ENCODE measurements around the gene YPEL1. TPM values are rescaled to one million over a fixed set of nuclear protein-coding genes. Genes with fewer than 3 reads are reported as not detected.
"Not testable (repeated sequence)": the region's sequence is repeated elsewhere in the genome, so short reads cannot be mapped to it uniquely, and the experiment has no call there.

Gene YPEL1
- total and polyA plus RNA-seq, 4 donors = 0.83 to 4.8 (median 2.2) TPM

DNA sequence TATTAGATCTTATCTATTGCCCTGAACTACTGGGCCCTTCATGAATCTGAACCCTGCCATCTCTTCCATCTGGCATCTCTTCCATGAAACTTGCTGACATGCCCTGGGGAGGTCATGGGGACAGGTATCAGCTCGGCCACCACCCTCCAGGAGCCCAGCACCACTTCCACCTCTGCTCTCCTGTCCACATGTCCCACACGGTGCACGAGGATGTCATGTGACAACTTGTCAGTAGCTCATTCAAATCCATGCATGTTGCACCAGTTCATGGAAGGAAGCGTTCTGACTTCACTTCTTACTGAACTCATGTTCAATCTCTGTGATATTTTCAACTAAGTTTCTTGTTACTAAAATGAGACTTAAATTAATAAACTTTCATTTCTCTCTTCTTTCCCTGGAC, 16.6 kb downstream of the YPEL1 start:
- TF ChIP-seq, protein P1, sequence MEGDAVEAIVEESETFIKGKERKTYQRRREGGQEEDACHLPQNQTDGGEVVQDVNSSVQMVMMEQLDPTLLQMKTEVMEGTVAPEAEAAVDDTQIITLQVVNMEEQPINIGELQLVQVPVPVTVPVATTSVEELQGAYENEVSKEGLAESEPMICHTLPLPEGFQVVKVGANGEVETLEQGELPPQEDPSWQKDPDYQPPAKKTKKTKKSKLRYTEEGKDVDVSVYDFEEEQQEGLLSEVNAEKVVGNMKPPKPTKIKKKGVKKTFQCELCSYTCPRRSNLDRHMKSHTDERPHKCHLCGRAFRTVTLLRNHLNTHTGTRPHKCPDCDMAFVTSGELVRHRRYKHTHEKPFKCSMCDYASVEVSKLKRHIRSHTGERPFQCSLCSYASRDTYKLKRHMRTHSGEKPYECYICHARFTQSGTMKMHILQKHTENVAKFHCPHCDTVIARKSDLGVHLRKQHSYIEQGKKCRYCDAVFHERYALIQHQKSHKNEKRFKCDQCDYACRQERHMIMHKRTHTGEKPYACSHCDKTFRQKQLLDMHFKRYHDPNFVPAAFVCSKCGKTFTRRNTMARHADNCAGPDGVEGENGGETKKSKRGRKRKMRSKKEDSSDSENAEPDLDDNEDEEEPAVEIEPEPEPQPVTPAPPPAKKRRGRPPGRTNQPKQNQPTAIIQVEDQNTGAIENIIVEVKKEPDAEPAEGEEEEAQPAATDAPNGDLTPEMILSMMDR (IDR thresholded peaks at IDR 0.05; ENCODE audit: low read depth, low read length, missing input control) = no peak
- TF ChIP-seq JUND (IDR thresholded peaks at IDR 0.05) = no peak
- no peak for TF ChIP-seq RXRA (IDR thresholded peaks at IDR 0.05)
- H3K27me3 ChIP-seq (ENCODE audit: control insufficient read depth in 4 of 4, insufficient read depth in 4 of 4, low read length in 3 of 4) = no peaks in the 10 kb centered on the region

GRCh38 chr22:21718499-21718898, 17.1 kb downstream of the YPEL1 start:
- 80% methylated on average over 4 of the region's 4 CpGs for WGBS
- Histone ChIP-seq H3K9ac (ENCODE audit: low read depth in 1 of 2, low read length in 2 of 2) (no peak overlapping the region), H3K9me3 (ENCODE audit: control insufficient read depth in 4 of 4, low read length in 3 of 4) (no peaks in the 10 kb centered on the region), H3K4me3 (ENCODE audit: low read depth in 1 of 3, low read length in 3 of 3) (no peak overlapping the region), H3K36me3 (ENCODE audit: control insufficient read depth in 4 of 4, insufficient read depth in 3 of 4, low read depth in 1 of 4, low read length in 3 of 4) (no peaks in the 10 kb centered on the region), H3K27me3 (ENCODE audit: control insufficient read depth in 4 of 4, insufficient read depth in 4 of 4, low read length in 3 of 4) (no peaks in the 10 kb centered on the region), H3K27ac (ENCODE audit: low read depth in 1 of 2, low read length in 2 of 2) (no peak overlapping the region), H3K4me1 (ENCODE audit: control insufficient read depth in 4 of 4, insufficient read depth in 4 of 4, low read length in 3 of 4) (no peaks in the 10 kb centered on the region)
- DNase-seq (ENCODE audit: low spot score) = no peak
- TF ChIP-seq YY1 (IDR thresholded peaks at IDR 0.05) (no peak), RXRA (IDR thresholded peaks at IDR 0.05) (no peak), JUND (IDR thresholded peaks at IDR 0.05) (peak in 1 of 2 donors; percentile 19)

More for the DNA sequence above, 16.6 kb downstream of the YPEL1 start:
- H3K4me1 ChIP-seq (ENCODE audit: control insufficient read depth in 4 of 4, insufficient read depth in 4 of 4, low read length in 3 of 4) = no peaks in the 10 kb centered on the region
- no peaks in the 10 kb centered on the region for H3K9me3 ChIP-seq (ENCODE audit: control insufficient read depth in 4 of 4, low read length in 3 of 4)
- DNase-seq (ENCODE audit: low spot score) = no peak
- WGBS = 50% methylated on average over 4 of the region's 4 CpGs
- no peak overlapping the region for H3K4me3 ChIP-seq (ENCODE audit: low read depth in 1 of 3, low read length in 3 of 3)
- peak overlapping the region in 1 of 2 donors; percentile 31 for H3K9ac ChIP-seq (ENCODE audit: low read depth in 1 of 2, low read length in 2 of 2)
- no peak overlapping the region for H3K27ac ChIP-seq (ENCODE audit: low read depth in 1 of 2, low read length in 2 of 2)
- no peaks in the 10 kb centered on the region for H3K36me3 ChIP-seq (ENCODE audit: control insufficient read depth in 4 of 4, insufficient read depth in 3 of 4, low read depth in 1 of 4, low read length in 3 of 4)

- H3K36me3 ChIP-seq (ENCODE audit: control insufficient read depth in 4 of 4, insufficient read depth in 3 of 4, low read depth in 1 of 4, low read length in 3 of 4); DNase-seq (ENCODE audit: low spot score); H3K4me1 ChIP-seq (ENCODE audit: control insufficient read depth in 4 of 4, insufficient read depth in 4 of 4, low read length in 3 of 4); H3K4me3 ChIP-seq (ENCODE audit: low read depth in 1 of 3, low read length in 3 of 3); H3K27me3 ChIP-seq (ENCODE audit: control insufficient read depth in 4 of 4, insufficient read depth in 4 of 4, low read length in 3 of 4); H3K27ac ChIP-seq (ENCODE audit: low read depth in 1 of 2, low read length in 2 of 2); H3K9me3 ChIP-seq (ENCODE audit: control insufficient read depth in 4 of 4, low read length in 3 of 4); H3K9ac ChIP-seq (ENCODE audit: low read depth in 1 of 2, low read length in 2 of 2): not testable (repeated sequence)
- WGBS = 92% methylated on average over 14 of the region's 15 CpGs
Observed at GRCh38 chr22:21716395-21717122, 19.0 kb downstream of the YPEL1 start.

- no peak for DNase-seq (ENCODE audit: low spot score)
- Histone ChIP-seq H3K27me3 (ENCODE audit: control insufficient read depth in 4 of 4, insufficient read depth in 4 of 4, low read length in 3 of 4) (no peaks in the 10 kb centered on the region), H3K9me3 (ENCODE audit: control insufficient read depth in 4 of 4, low read length in 3 of 4) (no peaks in the 10 kb centered on the region), H3K9ac (ENCODE audit: low read depth in 1 of 2, low read length in 2 of 2) (no peak overlapping the region), H3K27ac (ENCODE audit: low read depth in 1 of 2, low read length in 2 of 2) (no peak overlapping the region), H3K4me3 (ENCODE audit: low read depth in 1 of 3, low read length in 3 of 3) (no peak overlapping the region), H3K4me1 (ENCODE audit: control insufficient read depth in 4 of 4, insufficient read depth in 4 of 4, low read length in 3 of 4) (peaks cover 0 to 6% (median 2%) of the 10 kb centered on the region in 4 donors), H3K36me3 (ENCODE audit: control insufficient read depth in 4 of 4, insufficient read depth in 3 of 4, low read depth in 1 of 4, low read length in 3 of 4) (no peaks in the 10 kb centered on the region)
- 89% methylated on average over 3 of the region's 3 CpGs for WGBS
- TF ChIP-seq SP1 (IDR thresholded peaks at IDR 0.05) = no peak
- no peak for TF ChIP-seq TAF1 (conservative IDR thresholded peaks at IDR 0.05)
- TF ChIP-seq RAD21 (IDR thresholded peaks at IDR 0.05) = no peak
- no peak for TF ChIP-seq GABPA (IDR thresholded peaks at IDR 0.05 in 1 of 2, conservative IDR thresholded peaks at IDR 0.05 in 1 of 2)
- TF ChIP-seq FOXA1 (IDR thresholded peaks at IDR 0.05) = no peak
- TF ChIP-seq, protein P2, sequence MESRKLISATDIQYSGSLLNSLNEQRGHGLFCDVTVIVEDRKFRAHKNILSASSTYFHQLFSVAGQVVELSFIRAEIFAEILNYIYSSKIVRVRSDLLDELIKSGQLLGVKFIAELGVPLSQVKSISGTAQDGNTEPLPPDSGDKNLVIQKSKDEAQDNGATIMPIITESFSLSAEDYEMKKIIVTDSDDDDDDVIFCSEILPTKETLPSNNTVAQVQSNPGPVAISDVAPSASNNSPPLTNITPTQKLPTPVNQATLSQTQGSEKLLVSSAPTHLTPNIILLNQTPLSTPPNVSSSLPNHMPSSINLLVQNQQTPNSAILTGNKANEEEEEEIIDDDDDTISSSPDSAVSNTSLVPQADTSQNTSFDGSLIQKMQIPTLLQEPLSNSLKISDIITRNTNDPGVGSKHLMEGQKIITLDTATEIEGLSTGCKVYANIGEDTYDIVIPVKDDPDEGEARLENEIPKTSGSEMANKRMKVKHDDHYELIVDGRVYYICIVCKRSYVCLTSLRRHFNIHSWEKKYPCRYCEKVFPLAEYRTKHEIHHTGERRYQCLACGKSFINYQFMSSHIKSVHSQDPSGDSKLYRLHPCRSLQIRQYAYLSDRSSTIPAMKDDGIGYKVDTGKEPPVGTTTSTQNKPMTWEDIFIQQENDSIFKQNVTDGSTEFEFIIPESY (IDR thresholded peaks at IDR 0.05) = no peak
- no peak for TF ChIP-seq HNF4G (IDR thresholded peaks at IDR 0.05)
- no peak for TF ChIP-seq EGR1 (IDR thresholded peaks at IDR 0.05; ENCODE audit: low read depth in 2 of 2)
- TF ChIP-seq, protein P1 (IDR thresholded peaks at IDR 0.05; ENCODE audit: low read depth, low read length, missing input control) = no peak
Observed at GRCh38 chr22:21714786-21715185, 20.8 kb downstream of the YPEL1 start.

All from liver (tissue), 9 donors.